Stomach (tissue), 9 donors: ENCODE data around the gene FBXO22. TPM values are rescaled to one million over a fixed set of nuclear protein-coding genes. Genes with fewer than 3 reads are reported as not detected.
"Not testable (repeated sequence)": the region's sequence is repeated elsewhere in the genome, so short reads cannot be mapped to it uniquely, and the experiment has no call there.

Source experiments
- DNase-seq, 2 donors: peaks; one replicate each; pipeline versions ENCODE4 v3.0.0 to v3.0.0-alpha.2; 2013 to 2019
- H3K27ac ChIP-seq, 5 donors: fragments of 200-600 bp in 4 of 5; sonication (generic) in 4 of 5; one replicate each; pipeline ENCODE4 v1.5.1; 2013 to 2019; ENCODE audit warnings: mild to moderate bottlenecking in 1 of 5, moderate library complexity in 1 of 5
- H3K27me3 ChIP-seq, 3 donors: fragments of 200-600 bp; sonication (generic); one replicate each; pipeline ENCODE4 v1.5.1; 2017 to 2019; ENCODE audit warnings: mixed run types in 1 of 3
- H3K36me3 ChIP-seq, 4 donors: fragments of 200-600 bp; sonication (generic); 1 replicate in 3 of 4; 2 replicates in 1 of 4; pipeline ENCODE4 v1.5.1; 2016 to 2019
- H3K4me1 ChIP-seq, 4 donors: fragments of 200-600 bp; sonication (generic); one replicate each; pipeline ENCODE4 v1.5.1; 2016 to 2019
- H3K4me3 ChIP-seq, 4 donors: fragments of 200-600 bp; sonication (generic) in 3 of 4; one replicate each; pipeline ENCODE4 v1.5.1; 2016 to 2019; ENCODE audit warnings: mild to moderate bottlenecking in 1 of 4
- H3K9me3 ChIP-seq, 4 donors: fragments of 200-600 bp; sonication (generic); one replicate each; pipeline ENCODE4 v1.5.1; 2016 to 2019
- CTCF ChIP-seq, 7 experiments: fragments of 450-650 bp in 4 of 7; fragments of 200-600 bp in 3 of 7; sonication (generic) in 3 of 7; IDR thresholded peaks; one replicate each; pipeline ENCODE4 v1.5.1; 2016 to 2019; ENCODE audit warnings: antibody characterized with exemption in 7 of 7, control low read depth in 2 of 7, mild to moderate bottlenecking in 1 of 7
- EP300 ChIP-seq: sonication (generic); formaldehyde crosslinking; IDR thresholded peaks from one replicate; pipeline ENCODE4 v1.6.1; 2017; ENCODE audit warnings: antibody characterized with exemption
- POLR2A ChIP-seq, 4 donors: fragments of 450-650 bp; IDR thresholded peaks; one replicate each; pipeline ENCODE4 v1.6.1; 2016; ENCODE audit warnings: antibody characterized with exemption in 4 of 4, control low read depth in 2 of 4, mild to moderate bottlenecking in 1 of 4, moderate library complexity in 1 of 4
- POLR2AphosphoS5 ChIP-seq, 3 donors: sonication (generic); formaldehyde crosslinking; IDR thresholded peaks; one replicate each; pipeline ENCODE4 v1.6.1; 2016; ENCODE audit warnings: antibody characterized with exemption in 3 of 3
- WGBS, 5 donors: extraction: QIAGEN DNeasy Blood & Tissue Kit in 3 of 5; methylation state at CpG; one replicate each; pipeline versions ENCODE4 v1.1.5 to v1.1.7; 2013 to 2018; 5-methylcytosine and 5-hydroxymethylcytosine counted together
- intact Hi-C: fragments of 100-400 bp; cut with DNase I; formaldehyde crosslinking; loops from one replicate; pipeline ENCODE4 v1.15.1; 2023; ENCODE audit warnings: low total_unique reads
- polyA plus RNA-seq, 3 donors: library from polyadenylated mRNA; stranded (reverse); fragments of 200-250 nt; gene quantifications; one replicate each; pipeline ENCODE4 v1.2.3, GENCODE V29; 2013
- total RNA-seq, 5 donors: library from RNA; depleted of rRNA; stranded (reverse); fragments of >200 nt; gene quantifications; one replicate each; pipeline versions ENCODE4 v1.1.0 to v1.2.3, GENCODE V29; 2014 to 2016
- donor health status: healthy with polysubstance abuse.
- donor health status: Bipolar disorder and iron deficiency.
- donor health status: healthy.

Gene FBXO22
- total and polyA plus RNA-seq, 8 donors, result 8.2 to 100 (median 19.0) TPM

- H3K27ac ChIP-seq, result no peak overlapping the region
- DNase-seq, result no peak
- no peak overlapping the region for H3K4me3 ChIP-seq
- H3K9me3 ChIP-seq, result no peaks in the 10 kb centered on the region
- 82 to 89% (median 87%) methylated on average over 4 of the region's 4 CpGs for WGBS, 5 donors
- intact Hi-C loops, result no loop called here
- no peak for TF ChIP-seq CTCF (IDR thresholded peaks at IDR 0.05)
- TF ChIP-seq EP300, result no peak
- TF ChIP-seq POLR2A (IDR thresholded peaks at IDR 0.05), result no peak
- TF ChIP-seq POLR2AphosphoS5 (IDR thresholded peaks at IDR 0.05), result no peak
- no peaks in the 10 kb centered on the region for H3K4me1 ChIP-seq
- peaks cover 0 to 16% (median 0%) of the 10 kb centered on the region in 3 donors for H3K27me3 ChIP-seq
- no peaks in the 10 kb centered on the region for H3K36me3 ChIP-seq
These were observed 48.8 kb downstream of the FBXO22 start for GRCh38 chr15:75952525-75952924.

GRCh38 chr15:75955720-75956119 lies 52.0 kb downstream of the FBXO22 start:
- TF ChIP-seq POLR2A (IDR thresholded peaks at IDR 0.05) (no peak), POLR2AphosphoS5 (IDR thresholded peaks at IDR 0.05) (no peak), CTCF (IDR thresholded peaks at IDR 0.05) (no peak), EP300 (no peak)
- Histone ChIP-seq H3K27me3 (peaks cover 0 to 9% (median 0%) of the 10 kb centered on the region in 3 donors), H3K4me1 (no peaks in the 10 kb centered on the region), H3K4me3 (no peak overlapping the region), H3K27ac (no peak overlapping the region), H3K36me3 (no peaks in the 10 kb centered on the region), H3K9me3 (no peaks in the 10 kb centered on the region)
- intact Hi-C loops, result no loop called here
- WGBS, 5 donors, result 73 to 81% (median 79%) methylated on average over 1 of the region's 1 CpG
- no peak for DNase-seq

- Histone ChIP-seq H3K4me3 (no peak overlapping the region), H3K36me3 (no peaks in the 10 kb centered on the region), H3K27me3 (no peaks in the 10 kb centered on the region), H3K27ac (peak overlapping the region in 1 of 5 donors; percentile 13), H3K9me3 (no peaks in the 10 kb centered on the region), H3K4me1 (peaks cover 0 to 13% (median 7%) of the 10 kb centered on the region in 4 donors)
- 32 to 62% (median 38%) methylated on average over 1 of the region's 1 CpG for WGBS, 5 donors
- DNase-seq, result peak in 1 of 2 donors; percentile 14
- TF ChIP-seq CTCF (IDR thresholded peaks at IDR 0.05), result no peak
- no peak for TF ChIP-seq EP300
- no peak for TF ChIP-seq POLR2A (IDR thresholded peaks at IDR 0.05)
- no peak for TF ChIP-seq POLR2AphosphoS5 (IDR thresholded peaks at IDR 0.05)
- intact Hi-C loops, result no loop called here
These were observed 57.7 kb downstream of the FBXO22 start for GRCh38 chr15:75961331-75961730.

- peak overlapping the region in 4 of 5 donors; percentile 11 to 66 (median 48) for H3K27ac ChIP-seq
These were observed 62.4 kb downstream of the FBXO22 start for GRCh38 chr15:75966073-75966472.

GRCh38 chr15:75976766-75977165 lies 73.1 kb downstream of the FBXO22 start:
- H3K4me1 ChIP-seq, H3K4me3 ChIP-seq, H3K27me3 ChIP-seq, H3K36me3 ChIP-seq, H3K9me3 ChIP-seq, H3K27ac ChIP-seq, DNase-seq, intact Hi-C loops: not testable (repeated sequence)
- 81 to 100% (median 87%) methylated on average over 2 to 3 of the region's 3 CpGs for WGBS, 5 donors

More at GRCh38 chr15:75966073-75966472, 62.4 kb downstream of the FBXO22 start:
- Histone ChIP-seq H3K27me3 (no peaks in the 10 kb centered on the region), H3K9me3 (no peaks in the 10 kb centered on the region), H3K4me3 (no peak overlapping the region), H3K4me1 (peaks cover 0 to 17% (median 7%) of the 10 kb centered on the region in 4 donors), H3K36me3 (no peaks in the 10 kb centered on the region)
- WGBS, 5 donors, result 19 to 30% (median 20%) methylated on average over 2 of the region's 2 CpGs
- peak in 1 of 2 donors; percentile 22 for DNase-seq
- TF ChIP-seq POLR2A (IDR thresholded peaks at IDR 0.05) (no peak), CTCF (IDR thresholded peaks at IDR 0.05) (no peak)
- intact Hi-C loops, result no loop called here
